ENCODE data around the gene SH3YL1. TPM values are rescaled to one million over a fixed set of nuclear protein-coding genes. Genes with fewer than 3 reads are reported as not detected.

SH3YL1 gene
- total RNA-seq, 2 experiments from 2014 or later, result 17.7 to 18.1 TPM

- no peak overlapping the region for H3K27ac Mint-ChIP-seq
- H3K27me3 Mint-ChIP-seq, result peaks cover 5% of the 10 kb centered on the region
- ChIA-PET POLR2A (no interaction called here), CTCF (no interaction called here)
- intact Hi-C loops (cut with DNase I, micrococcal nuclease), result no loop called here
- ATAC-seq (no peak), DNase-seq (no peak)
- no peak overlapping the region for H3K4me3 Mint-ChIP-seq
- peaks cover 4% of the 10 kb centered on the region for H3K4me1 Mint-ChIP-seq
- H3K36me3 Mint-ChIP-seq (ENCODE audit: low read depth), result no peaks in the 10 kb centered on the region
- H3K9me3 Mint-ChIP-seq (ENCODE audit: low read depth), result no peaks in the 10 kb centered on the region
Observed at GRCh38 chr2:169741-170140, 94.1 kb downstream of the SH3YL1 start.

Other genes with a start within 250 kb of the SH3YL1 start
- gene FAM110C, start 217.5 kb downstream of the SH3YL1 start, total RNA-seq, result under 1 TPM; 0.51 to 0.96 TPM
- gene ACP1, start 915 bp upstream of the SH3YL1 start, total RNA-seq, result 100 to 1,000 TPM; 136 to 139 TPM
- not detected for gene ALKAL2, start 24.1 kb upstream of the SH3YL1 start, total RNA-seq